Measurements from ENCODE around the gene PPP1R1C. TPM values are rescaled to one million over a fixed set of nuclear protein-coding genes. Genes with fewer than 3 reads are reported as not detected.

The PPP1R1C gene
- total RNA-seq, 1 experiment from 2014 or later, result 4.0 TPM

GRCh38 chr2:182072861-182073260 is 87.2 kb downstream of the PPP1R1C start:
- no peak for TF ChIP-seq CTCF (conservative IDR thresholded peaks at IDR 0.05)
- Mint-ChIP-seq H3K9me3 (no peaks in the 10 kb centered on the region), H3K4me1 (peaks cover 15 to 18% of the 10 kb centered on the region in 2 experiments), H3K27me3 (ENCODE audit: low read depth) (no peaks in the 10 kb centered on the region), H3K27ac (no peak overlapping the region; a peak in 1 of 7 replicates), H3K36me3 (ENCODE audit: insufficient read depth in 1 of 3, low read depth in 3 of 3) (no peaks in the 10 kb centered on the region), H3K4me3 (no peak overlapping the region)
- no peak overlapping the region for H2BK12ac ChIP-seq (ENCODE audit: insufficient read length, low read depth, low read length)
- H4K91ac ChIP-seq (ENCODE audit: insufficient read length, low read depth, low read length), result no peak overlapping the region
- H3K23ac ChIP-seq (ENCODE audit: insufficient read length, low read depth, low read length), result no peak overlapping the region
- H3K9ac ChIP-seq (ENCODE audit: extremely low read depth, insufficient read length, low read length), result no peak overlapping the region
- H3K79me2 ChIP-seq (ENCODE audit: insufficient read depth, low read length), result no peaks in the 10 kb centered on the region
- no peak overlapping the region for H2AK5ac ChIP-seq (ENCODE audit: insufficient read length, low read length)
- H4K5ac ChIP-seq (ENCODE audit: insufficient read length, low read depth, low read length), result no peak overlapping the region
- no peaks in the 10 kb centered on the region for H4K20me1 ChIP-seq (ENCODE audit: control insufficient read depth, insufficient read depth, insufficient read length)
- no peak overlapping the region for H3K4ac ChIP-seq (ENCODE audit: low read depth, low read length)
- DNase-seq, result no peak
- H2BK20ac ChIP-seq (ENCODE audit: low read depth, low read length, poor library complexity, severe bottlenecking), result no peak overlapping the region
- H3K14ac ChIP-seq (ENCODE audit: insufficient read depth, low read length), result no peak overlapping the region
- no CpG with 5 or more reads among the region's 6 CpGs for WGBS (ENCODE audit: extremely low coverage, insufficient read length, low lambda C conversion rate)
- H3K4me1 ChIP-seq (ENCODE audit: insufficient read depth, low read length), result peaks cover 6% of the 10 kb centered on the region
- no peak overlapping the region for H3T11ph ChIP-seq (ENCODE audit: low read length)
- no peak overlapping the region for H2BK15ac ChIP-seq (ENCODE audit: low read depth, low read length)
- no peaks in the 10 kb centered on the region for H3K27me3 ChIP-seq (ENCODE audit: insufficient read depth, low read length)
- H3K4me2 ChIP-seq (ENCODE audit: insufficient read depth, insufficient read length, low read length), result no peak overlapping the region
- no peaks in the 10 kb centered on the region for H3K9me3 ChIP-seq (ENCODE audit: control insufficient read depth, low read depth, low read length)
- no peaks in the 10 kb centered on the region for H3K23me2 ChIP-seq (ENCODE audit: insufficient read length, low read depth, low read length, poor library complexity, severe bottlenecking)
- no peak overlapping the region for H3K56ac ChIP-seq (ENCODE audit: insufficient read length, low read depth, low read length)
- H2BK120ac ChIP-seq (ENCODE audit: low read depth, low read length, poor library complexity, severe bottlenecking), result no peak overlapping the region
- H3K27ac ChIP-seq (ENCODE audit: insufficient read length, low read depth, low read length), result no peak overlapping the region
- no peak overlapping the region for H4K8ac ChIP-seq (replicated peaks; ENCODE audit: insufficient read length, low read depth, low read length)
- no peak overlapping the region for H3K18ac ChIP-seq (ENCODE audit: insufficient read length, low read depth, low read length)
- H2AFZ ChIP-seq (ENCODE audit: low read length), result no peak overlapping the region
- H3K79me1 ChIP-seq (ENCODE audit: insufficient read depth, low read depth, low read length, poor library complexity, severe bottlenecking), result no peaks in the 10 kb centered on the region
- no peak overlapping the region for H2BK5ac ChIP-seq (ENCODE audit: insufficient read length, low read length)
